Head of caudate nucleus (tissue), 42 donors: ENCODE results near the gene PNLIP.

Experiments
- DNase-seq, 42 donors: peaks; one replicate each; pipeline versions ENCODE4 v3.0.0 to v3.0.0-alpha.2; 2020 to 2021; ENCODE audit warnings: mixed read lengths in 7 of 42
- intact Hi-C: fragments of 100-400 bp; cut with DNase I; formaldehyde crosslinking; loops from one replicate; pipeline ENCODE4 v1.15.0; 2022

PNLIP gene

DNA sequence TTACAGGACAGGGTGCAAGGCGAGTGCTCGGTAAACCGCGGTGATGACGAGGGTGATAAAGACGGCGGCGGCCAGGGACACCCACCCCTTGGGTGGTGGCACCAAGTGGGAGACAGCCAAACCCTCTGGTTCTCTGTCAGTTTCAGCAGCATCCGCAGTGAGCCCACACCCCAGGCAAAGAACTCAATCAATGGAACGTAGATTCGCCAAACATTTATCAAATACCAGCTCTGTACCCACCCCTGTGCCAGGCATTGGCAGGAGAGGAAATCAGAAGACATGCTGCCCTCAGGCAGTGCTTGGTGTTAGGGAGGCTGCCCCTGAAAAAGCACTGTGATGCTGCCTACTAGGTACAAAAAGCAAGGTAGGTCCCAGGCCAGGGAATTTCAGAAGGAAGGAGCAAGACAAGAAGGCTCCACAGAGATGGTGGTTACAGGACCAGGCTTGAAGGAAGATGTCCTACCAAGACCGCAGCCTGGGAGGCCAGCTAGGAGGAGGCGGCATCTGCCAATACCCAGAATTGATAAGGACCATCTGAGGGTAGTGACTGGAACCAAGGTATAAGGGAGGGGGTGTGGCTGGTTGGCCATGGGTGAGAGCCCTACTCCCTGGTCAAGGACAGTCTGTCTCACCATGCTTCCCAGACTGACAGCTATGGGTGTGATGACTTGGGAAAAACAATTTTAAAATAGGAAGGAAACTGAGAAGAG, 64.9 kb downstream of the PNLIP start:
- no peak for DNase-seq
- intact Hi-C loops, result no loop called here

DNA sequence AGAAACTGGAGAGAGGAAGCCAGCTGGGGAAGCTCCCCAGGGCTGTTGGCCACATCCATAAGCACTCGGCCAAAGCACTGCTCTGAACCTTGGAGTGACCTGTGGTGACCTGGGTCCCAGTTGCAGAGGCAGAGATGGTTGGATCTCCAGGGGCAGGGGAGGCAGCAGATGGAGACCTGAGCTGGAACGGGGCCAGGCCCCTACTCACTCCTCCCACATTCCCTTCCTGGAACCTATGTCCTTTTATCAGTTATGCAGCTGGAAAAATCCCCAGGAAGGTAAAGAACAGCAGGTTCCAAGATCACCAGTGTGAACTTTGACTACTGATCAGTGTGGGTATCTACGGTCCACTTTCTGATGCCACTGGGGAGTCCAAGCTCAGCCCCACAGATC, 65.4 kb downstream of the PNLIP start:
- intact Hi-C loops, result no loop called here
- DNase-seq, result no peak

DNA sequence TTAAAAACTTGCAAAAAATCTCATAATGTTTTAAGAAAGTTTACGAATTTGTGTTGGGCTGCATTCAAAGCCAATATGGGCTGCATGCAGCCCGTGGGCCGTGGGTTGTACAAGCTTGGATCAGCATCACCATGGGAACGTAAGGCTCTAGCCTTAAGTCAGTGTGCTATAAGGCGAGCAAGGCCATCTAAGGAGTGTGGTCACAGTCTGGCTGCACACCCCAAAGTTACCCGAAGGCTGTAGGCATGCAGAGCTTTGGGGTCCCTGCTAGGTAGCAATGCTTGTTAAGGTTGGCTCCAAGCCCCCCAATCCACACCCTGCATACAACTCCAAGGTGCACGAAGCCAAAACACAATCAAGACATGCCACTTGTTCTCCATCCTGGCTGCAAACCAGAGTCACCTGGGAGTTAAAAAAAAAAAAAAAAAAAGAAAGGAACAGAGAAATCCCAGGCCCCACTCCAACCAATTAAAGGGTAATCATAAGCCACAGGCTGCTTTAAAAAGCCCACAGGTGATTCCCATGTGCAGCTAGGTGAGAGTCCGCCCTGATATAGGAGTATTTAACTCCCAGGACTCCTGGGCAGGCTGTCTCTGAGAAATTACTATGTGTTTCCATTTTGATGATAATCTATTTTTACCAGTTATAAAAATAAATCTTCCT, 66.5 kb downstream of the PNLIP start:
- no peak for DNase-seq
- intact Hi-C loops, result no loop called here

DNA sequence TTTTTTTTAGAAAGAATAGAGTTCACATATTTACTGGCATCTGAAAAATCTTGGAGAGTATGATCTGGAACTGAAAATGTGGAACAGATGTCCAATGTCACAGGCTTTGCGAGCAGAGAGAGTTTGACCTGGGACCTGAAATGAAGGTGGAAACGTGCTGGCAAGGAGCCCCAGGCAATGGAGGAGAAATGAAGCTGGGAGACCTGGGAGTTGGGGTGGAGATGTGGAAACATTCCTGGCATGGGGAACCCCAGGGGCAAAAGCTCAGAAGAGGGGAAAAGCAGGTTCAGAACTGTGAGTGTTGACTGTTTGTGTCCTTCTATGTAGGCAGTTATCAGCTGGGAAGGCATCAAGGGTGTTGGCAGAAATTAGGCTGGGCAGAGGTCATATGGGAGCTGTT, 67.7 kb downstream of the PNLIP start:
- intact Hi-C loops, result no loop called here
- DNase-seq, result no peak

DNA sequence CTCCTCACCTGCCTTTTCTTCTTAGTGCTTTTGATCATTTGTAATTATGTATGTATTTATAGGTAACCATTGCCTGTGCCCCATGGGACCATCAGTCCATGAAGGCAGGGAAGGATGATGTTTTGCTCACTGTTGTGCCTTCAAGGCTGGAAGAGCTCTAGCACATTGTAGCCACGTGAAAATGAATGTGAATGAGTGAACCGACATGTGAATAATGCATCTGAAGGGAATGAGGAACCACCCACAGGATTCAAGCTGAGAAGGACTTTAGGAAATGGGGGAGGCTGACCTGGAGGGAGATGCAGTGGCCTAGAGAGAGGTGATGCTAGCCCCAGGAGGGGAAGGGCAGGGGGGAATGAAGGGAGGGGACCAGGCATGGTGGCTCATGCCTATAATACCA, 69.1 kb downstream of the PNLIP start:
- intact Hi-C loops, result no loop called here
- no peak for DNase-seq

DNA sequence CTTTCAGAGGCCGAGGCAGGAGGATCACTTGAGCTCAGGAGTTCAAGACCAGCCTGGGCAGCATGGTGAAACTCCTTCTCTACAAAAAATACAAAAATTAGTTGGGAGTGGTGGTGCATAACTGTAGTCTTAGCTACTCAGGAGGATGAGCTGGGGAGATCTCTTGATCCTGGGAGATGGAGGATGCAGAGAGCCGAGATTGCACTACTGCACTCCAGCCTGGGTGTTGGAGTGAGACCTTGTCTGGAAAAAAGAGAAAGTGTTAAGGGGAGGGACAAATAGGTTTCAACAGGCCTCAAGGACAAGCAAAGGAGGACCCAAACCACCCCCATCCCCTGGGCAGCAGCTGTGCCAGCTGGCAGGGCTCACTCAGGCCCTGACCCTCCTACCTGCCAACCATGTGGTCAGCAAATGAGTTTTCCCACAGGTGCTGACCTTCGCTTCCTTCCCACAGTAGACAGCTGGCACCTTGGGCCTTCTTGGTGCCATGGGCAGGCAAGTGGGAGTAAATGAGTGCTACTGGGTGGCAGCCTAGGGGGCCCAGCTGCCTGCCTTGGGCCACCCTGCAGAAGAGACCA, 69.6 kb downstream of the PNLIP start:
- DNase-seq, result no peak
- intact Hi-C loops, result no loop called here
